ENCODE data around the gene AK8.

Gene AK8

DNA sequence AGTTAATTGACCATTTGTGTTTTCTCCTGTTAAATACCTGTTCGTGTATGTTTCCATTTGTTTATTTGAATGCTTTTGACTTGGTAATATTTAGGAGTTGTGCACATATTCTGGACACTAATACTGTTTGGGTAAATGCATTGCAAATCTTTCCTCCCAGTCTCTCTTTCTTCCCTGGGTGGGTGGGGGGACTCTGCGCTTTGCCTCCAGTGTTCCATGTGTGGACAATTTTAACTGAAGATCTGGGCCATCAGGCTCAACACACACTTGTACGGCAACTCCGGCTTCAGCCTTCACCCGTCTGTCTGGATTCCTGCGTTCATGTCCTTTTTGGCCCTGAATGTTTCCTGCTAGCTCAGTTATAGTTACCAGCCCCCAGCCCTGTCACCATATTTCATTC, 167.8 kb downstream of the AK8 start:
- no peak for FAIRE-seq

DNA sequence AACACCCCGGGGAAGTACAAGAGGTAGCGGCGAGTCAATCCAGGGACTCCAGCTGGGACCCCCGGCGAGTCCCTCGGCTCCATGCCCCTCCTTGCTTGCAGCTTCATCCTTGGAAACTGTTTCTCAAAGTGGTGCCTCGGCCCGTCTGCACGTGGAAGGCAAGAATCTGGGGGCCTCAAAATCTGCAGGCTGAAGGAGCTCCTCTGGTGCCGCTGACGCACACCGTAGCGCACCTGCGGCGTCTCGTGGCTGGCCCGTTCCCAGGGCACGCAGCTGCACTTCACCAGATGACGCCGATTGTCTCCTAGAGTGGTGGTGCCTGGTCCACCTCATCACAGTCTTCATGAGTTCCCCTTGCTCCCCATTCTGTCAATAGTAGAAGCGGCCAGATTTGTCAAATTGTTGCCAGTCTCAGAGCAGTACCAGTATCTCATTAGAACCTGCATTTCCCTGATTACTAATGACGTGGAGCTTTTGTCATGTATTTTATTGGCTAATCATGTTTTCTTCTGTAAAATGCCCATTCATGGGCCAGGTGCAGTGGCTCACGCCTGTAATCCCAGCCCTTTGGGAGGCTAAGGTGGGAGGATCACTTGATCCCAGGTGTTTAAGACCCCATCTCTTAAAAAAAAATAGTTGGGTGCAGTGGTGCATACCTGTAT, 169.2 kb downstream of the AK8 start:
- FAIRE-seq = no peak

DNA sequence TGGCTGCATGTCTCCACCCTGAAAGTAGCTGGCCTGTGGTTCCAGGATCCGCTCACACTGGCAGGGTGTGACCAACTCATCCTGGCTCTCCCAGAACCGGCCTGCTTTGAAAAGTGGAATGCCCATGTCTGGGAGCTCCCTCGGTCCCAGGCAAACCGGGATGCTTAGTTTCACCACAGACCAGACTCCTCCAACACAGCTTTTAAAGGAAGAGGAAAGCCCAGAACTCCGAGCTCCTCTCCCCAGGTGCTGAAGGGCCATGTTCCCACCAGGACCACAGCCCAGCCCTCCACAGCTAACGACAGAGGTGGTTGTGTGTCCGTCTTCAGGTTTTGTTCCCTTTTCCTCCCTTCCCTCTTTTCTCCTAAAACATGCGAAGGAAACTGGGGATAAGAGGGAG, 169.8 kb downstream of the AK8 start:
- no peak for FAIRE-seq

DNA sequence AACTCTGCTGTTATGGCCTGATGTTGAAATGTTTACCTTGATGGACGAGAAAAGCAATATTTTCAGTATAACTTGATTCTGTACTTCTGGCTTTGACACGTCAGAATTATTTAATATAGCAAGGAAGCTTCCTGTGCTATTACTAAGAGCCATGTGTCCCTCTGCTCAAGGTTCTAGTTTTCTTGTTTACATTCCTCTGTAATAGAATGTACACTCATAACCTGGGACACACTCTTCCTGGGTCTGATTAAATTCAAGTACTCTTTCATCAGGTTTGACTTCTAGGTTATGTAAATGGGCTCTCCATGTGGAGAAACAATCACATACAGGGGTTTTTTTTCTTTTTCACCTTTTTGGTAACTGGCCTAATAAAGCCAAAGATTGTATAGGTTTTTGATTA, 174.7 kb downstream of the AK8 start:
- FAIRE-seq = no peak

DNA sequence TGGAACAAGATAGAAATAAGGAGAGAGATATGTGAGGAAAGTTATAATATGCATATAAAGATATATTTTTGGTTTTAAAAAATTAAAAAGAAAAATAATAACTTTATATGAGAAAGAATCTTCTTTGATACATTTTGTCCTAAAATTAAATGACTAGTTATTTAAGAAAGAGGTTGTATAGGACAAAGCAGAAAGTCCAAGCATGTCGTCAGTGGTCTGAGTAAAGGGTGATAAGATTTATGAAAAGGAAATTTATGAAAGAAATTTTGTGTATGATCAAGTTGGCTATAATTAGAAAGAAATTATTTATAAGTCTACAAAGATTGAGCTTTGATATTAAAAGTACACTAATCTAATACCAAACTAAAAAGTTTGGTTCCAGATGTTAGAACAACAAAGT, 175.8 kb downstream of the AK8 start:
- peak; percentile 90 for FAIRE-seq

DNA sequence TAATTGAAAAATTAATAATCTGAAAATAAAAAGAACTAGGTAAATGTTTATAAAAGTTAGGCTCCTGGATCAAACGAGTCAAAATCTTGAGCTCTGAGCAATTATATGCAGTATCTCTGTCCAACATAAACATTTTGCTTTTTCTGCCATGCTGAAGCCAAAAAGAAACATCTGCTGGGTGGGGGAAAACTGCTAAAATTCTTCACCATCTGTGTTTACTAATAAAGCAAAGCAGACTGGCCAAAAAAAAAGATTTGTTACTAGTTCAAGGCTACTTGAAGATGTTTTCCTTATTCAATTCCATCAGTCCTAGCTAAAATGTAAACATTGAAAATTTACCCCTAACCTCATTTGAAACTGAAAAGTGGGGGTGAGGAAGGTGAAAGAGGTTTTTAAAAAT, 178.1 kb downstream of the AK8 start:
- no peak for FAIRE-seq

DNA sequence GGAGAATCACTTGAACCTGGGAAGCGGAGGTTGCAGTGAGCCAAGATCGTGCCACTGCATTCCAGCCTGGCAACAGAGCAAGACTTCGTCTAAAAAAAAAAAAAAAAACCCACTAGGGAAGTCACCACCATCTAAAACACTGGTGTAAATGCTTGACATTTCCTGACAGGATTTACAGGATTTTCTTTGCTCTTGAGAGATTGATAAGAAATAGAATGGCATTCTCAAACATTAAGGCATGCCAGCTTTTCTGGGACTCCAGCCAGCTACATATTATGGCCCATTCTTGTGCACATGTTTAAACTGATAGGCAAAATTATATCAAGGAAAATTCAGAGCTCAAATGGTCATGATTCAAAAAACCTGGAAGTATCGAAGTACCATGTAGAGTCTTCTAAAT, 179.1 kb downstream of the AK8 start:
- FAIRE-seq = no peak

DNA sequence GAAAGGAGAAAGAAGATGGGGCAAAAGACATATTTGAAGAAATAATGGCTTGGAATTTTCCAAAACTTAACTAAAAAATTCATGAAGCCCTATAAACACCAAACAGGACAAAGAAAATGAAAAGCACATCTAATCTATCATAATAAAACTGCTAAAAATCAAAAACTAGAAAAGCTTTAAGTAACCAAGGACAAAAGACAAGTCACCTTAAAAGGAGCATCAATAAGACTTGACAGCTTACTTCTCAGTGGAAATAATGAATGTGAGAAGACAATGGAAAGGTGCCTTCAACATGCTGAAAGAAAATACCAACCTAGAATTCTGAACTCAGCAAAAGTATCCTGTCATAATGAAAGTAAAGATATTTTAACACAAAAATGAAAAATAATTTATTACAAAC, 180.9 kb downstream of the AK8 start:
- peak; percentile 82 for FAIRE-seq

DNA sequence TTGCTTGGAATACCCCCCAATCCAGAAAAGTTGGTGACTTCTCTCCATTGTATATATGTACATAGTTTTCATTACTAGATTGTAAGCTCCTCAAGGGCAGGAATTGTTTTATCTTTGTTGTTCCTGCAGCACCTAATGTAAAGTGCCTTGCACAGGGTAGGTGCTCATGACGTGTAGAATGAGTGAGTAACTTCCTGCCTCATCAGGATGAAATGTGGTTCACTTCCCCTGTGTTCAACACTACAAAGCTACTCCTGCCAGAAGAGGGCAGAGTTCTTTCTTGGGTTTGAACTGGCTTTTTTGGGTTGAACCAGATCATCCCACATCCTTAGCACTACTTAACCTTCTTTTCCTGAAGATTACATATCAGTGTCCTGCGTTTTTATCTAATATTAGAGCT, 183.9 kb downstream of the AK8 start:
- no peak for FAIRE-seq

DNA sequence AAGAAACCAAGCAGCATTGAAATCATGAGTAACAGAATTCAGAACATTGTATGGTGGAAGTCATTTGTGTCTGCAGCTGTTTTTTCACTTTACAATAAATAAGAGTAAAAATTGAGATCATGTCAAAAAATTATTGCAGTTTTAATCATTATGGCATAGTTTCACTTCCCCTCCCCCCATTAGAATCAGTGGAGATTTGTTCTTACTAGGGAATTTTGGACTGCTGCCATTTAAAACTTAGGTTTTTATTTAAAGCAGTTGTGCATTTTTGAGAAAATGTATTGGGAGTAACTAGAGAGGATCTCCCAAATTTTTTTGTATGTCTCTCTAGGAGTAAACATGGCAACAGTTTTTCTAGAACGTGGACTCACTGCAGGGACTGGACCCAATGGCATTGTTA, 187.4 kb downstream of the AK8 start:
- no peak for FAIRE-seq

DNA sequence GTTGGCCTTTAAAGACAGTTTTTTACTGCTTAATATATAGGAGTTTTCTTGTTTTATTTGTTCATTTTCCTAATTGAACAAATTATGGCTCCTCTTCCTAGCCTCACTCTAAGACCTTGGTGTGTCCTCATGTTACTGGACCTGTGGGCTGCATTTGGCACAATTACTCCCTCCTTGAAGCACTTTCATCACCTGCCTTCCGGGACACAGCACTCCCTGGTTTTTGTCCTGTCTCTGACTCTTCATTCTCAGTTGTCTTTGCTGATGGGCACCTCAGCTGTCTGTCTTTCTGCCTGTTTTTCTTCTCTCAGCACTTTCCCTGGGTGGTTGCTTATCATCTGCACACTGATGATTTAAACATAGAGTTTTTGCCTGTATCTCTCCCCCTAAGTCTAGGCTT, 194.2 kb downstream of the AK8 start:
- FAIRE-seq = no peak

DNA sequence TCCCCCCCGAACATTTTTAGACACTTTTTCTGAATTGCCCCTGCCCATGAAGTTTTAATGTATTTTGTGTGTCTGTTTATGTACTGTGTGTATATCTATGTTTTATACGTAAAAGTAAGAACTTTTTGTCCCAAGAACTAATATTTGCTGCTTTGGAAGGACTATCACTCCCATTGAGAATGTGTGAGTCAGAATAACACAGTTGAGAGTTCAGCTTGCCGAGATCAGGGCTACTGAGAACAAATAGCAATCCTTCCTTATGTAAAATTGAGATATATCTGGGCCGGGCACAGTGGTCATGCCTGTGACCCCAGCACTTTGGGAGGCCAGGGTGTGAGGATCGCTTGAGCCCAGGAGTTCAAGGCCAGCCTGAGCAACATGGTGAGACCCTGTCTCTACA, 196.5 kb downstream of the AK8 start:
- no peak for FAIRE-seq

DNA sequence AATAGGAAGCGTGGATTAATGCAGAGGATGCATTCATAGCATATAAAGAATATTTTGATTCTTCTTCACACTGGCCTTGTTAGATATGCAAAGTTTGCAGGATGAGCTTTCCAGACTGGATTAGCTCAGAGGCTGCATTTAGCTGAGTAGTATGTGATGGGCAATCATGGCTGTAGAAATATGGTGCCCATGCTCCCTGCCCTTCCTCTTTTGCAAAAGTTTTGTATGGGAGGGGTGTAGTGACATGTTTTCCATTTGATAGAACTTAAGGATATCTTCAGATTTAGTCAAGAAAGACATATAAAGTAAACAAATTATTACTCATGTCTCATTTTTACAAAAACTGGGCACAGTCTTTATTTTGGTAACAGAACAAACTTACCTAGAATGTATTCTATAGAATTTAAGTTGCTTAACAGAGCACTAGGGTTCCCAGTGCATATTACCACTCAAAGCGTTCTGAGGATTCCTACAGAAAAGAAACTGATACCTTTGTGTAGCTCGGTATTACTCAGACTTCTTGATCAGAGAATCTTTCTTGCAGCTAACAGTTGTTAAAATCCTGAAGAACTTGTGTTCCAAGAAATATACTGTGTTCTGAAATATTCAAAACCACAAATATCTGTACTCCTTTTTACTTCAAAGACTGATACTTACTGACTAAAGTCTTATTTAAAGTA, 198.0 kb downstream of the AK8 start:
- FAIRE-seq = no peak

DNA sequence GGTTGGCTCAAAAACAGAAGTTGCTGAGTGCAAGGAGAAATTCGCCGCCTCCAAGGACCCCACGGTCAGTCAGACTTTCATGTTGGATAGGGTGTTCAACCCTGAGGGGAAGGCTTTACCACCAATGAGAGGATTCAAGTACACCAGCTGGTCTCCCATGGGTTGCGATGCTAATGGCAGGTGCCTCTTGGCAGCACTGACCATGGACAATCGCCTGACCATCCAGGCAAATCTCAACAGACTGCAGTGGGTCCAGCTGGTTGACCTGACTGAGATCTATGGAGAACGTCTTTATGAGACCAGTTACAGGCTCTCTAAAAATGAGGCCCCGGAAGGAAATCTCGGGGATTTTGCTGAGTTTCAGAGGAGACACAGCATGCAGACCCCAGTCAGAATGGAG, 200.1 kb downstream of the AK8 start:
- no peak for FAIRE-seq

Measured in G401.6 (cell line).